Memory B cell (primary cell): Measurements from ENCODE around the gene GPD1L.
"Not testable (repeated sequence)": the region's sequence is repeated elsewhere in the genome, so short reads cannot be mapped to it uniquely, and the experiment has no call there.

ENCODE experiments used
- ATAC-seq: fragments of 150-1000 bp; cut with Tn5 transposase; 2 replicates; pipeline ENCODE4 v1.10.0; 2021; ENCODE audit warnings: low read depth, mild to moderate bottlenecking, moderate library complexity
- DNase-seq, 2 donors: peaks; one replicate each; pipeline ENCODE4 v3.0.0; 2022; ENCODE audit warnings: low spot score in 2 of 2
- H3K27ac Mint-ChIP-seq: one replicate; pipeline ENCODE4 v1.8.0; 2022; ENCODE audit warnings: mild to moderate bottlenecking, moderate library complexity, mixed read lengths
- H3K27me3 Mint-ChIP-seq: one replicate; pipeline ENCODE4 v1.8.0; 2022; ENCODE audit warnings: mixed read lengths
- H3K36me3 Mint-ChIP-seq: one replicate; pipeline ENCODE4 v1.8.0; 2022; ENCODE audit warnings: mild to moderate bottlenecking, mixed read lengths
- H3K4me1 Mint-ChIP-seq: one replicate; pipeline ENCODE4 v1.8.0; 2022; ENCODE audit warnings: mixed read lengths
- H3K4me3 Mint-ChIP-seq: one replicate; pipeline ENCODE4 v1.8.0; 2022; ENCODE audit warnings: mild to moderate bottlenecking, moderate library complexity, mixed read lengths
- H3K9me3 Mint-ChIP-seq: one replicate; pipeline ENCODE4 v1.8.0; 2022; ENCODE audit warnings: mixed read lengths

GPD1L gene

DNA sequence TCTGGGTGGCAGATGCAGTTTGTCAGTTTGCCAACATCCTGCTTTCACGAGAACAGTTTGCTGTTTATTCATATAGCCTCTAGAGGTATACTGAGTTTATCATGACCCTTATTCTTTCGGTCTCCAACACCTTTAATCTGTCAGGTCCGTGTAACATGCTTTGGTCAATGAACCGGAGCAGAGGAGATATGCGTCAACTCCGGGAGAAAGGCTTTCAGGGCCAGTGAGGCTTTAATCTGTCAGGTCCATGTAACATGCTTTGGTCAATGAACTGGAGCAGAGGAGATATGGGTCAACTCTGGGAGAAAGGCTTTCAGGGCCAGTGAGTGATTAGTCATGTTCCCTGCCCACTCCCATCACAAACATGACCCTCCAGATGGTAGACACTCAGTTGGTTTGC lies 16.9 kb upstream of the GPD1L start:
- DNase-seq (no peak), ATAC-seq (no peak)
- Mint-ChIP-seq H3K4me1 (peaks cover 7% of the 10 kb centered on the region), H3K27me3 (peaks cover 4% of the 10 kb centered on the region), H3K4me3 (no peak overlapping the region), H3K36me3 (no peaks in the 10 kb centered on the region), H3K27ac (no peak overlapping the region), H3K9me3 (peaks cover 3% of the 10 kb centered on the region)

DNA sequence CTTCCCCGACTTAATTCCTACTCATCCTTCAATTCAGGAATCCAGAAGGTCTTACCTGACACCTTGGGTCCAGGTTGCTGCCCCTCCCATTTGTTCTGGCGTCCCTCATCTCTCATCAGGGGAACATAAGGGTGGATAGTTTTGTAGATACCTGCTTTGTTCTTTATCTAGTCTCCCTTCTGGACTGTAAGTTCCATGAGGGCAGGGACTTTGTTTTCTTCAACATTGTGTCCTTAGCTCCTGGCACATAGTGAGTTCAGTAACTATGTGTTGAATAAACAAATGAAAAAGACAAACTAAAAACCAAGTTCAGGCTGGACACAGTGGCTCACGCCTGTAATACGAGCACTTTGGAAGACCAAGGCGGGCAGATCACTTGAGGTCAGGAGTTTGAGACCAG lies 13.2 kb upstream of the GPD1L start:
- Mint-ChIP-seq H3K27me3 (peaks cover 4% of the 10 kb centered on the region), H3K4me1 (peaks cover 10% of the 10 kb centered on the region), H3K9me3 (peaks cover 5% of the 10 kb centered on the region), H3K4me3 (no peak overlapping the region), H3K27ac (no peak overlapping the region), H3K36me3 (peaks cover 3% of the 10 kb centered on the region)
- no peak for ATAC-seq
- no peak for DNase-seq

DNA sequence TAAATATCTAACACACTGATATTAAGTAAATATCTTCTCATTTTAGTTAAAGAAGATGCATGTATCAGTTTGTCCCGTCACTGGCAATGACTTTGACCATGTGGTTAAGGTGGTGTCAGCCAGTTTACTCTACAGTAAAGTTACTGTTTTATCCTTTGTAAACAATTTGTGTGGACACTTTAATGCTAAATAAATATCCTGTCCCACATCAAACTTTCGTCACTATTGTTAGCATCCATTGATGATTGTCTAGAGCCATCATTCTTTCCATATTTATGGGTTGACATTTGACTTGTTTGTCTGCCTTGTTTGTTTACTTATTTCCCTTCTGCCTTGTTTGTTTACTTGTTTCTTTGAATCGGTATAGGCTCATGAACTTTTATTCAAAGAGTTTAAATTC lies 11.0 kb upstream of the GPD1L start:
- no peak overlapping the region for H3K27ac Mint-ChIP-seq
- peaks cover 4% of the 10 kb centered on the region for H3K27me3 Mint-ChIP-seq
- H3K4me1 Mint-ChIP-seq = peaks cover 13% of the 10 kb centered on the region
- peaks cover 5% of the 10 kb centered on the region for H3K36me3 Mint-ChIP-seq
- H3K4me3 Mint-ChIP-seq = no peak overlapping the region
- peaks cover 8% of the 10 kb centered on the region for H3K9me3 Mint-ChIP-seq
- ATAC-seq (no peak), DNase-seq (no peak)

DNA sequence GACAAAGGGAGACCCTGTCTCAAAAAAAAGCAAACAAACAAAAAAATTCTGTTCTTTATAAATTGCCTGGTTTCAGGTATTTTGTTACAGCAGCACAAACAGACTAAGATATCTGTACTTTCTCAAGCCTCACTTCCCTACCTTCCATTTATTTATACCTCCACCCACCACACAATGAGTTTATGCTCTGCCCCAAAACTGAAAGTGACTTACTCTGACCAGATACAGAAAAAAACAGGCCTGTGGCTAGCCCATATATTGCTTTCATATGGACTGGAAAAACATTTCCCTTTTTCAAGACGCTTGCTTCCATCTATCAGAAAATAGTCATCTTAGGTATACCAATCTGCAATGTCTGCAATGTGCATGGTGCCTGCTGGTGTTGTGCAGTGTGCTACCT lies 8.7 kb upstream of the GPD1L start:
- Mint-ChIP-seq H3K4me3 (no peak overlapping the region), H3K27me3 (peaks cover 3% of the 10 kb centered on the region), H3K27ac (no peak overlapping the region), H3K4me1 (peaks cover 6% of the 10 kb centered on the region), H3K9me3 (peaks cover 14% of the 10 kb centered on the region), H3K36me3 (peaks cover 13% of the 10 kb centered on the region)
- ATAC-seq = peak; percentile 22
- DNase-seq = no peak

GRCh38 chr3:32098528-32098927 lies 7.9 kb upstream of the GPD1L start:
- Mint-ChIP-seq H3K4me1 (peaks cover 6% of the 10 kb centered on the region), H3K36me3 (peaks cover 13% of the 10 kb centered on the region), H3K27ac (no peak overlapping the region), H3K4me3 (no peak overlapping the region), H3K27me3 (no peaks in the 10 kb centered on the region), H3K9me3 (peaks cover 14% of the 10 kb centered on the region)
- DNase-seq (no peak), ATAC-seq (no peak)

DNA sequence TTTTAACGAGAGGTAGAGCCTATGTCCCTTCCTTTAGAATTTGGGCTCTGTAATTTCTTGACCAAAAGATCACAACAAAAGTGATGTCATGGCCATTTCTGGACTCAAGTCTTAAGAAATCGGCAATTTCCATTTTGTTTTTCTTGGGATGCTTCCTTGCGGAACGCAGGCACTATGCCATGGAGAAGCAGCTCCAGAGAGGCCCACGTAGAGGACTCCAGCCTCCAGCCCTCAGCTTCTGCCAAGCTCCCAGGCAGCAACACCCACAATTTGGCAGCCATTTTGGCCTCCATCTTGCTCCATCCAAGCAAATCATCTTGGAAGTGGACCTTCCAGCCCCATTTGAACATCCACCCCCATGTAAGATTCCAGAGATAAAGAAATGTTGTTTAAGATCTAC lies 6.0 kb upstream of the GPD1L start:
- Mint-ChIP-seq H3K27me3 (no peaks in the 10 kb centered on the region), H3K27ac (no peak overlapping the region), H3K36me3 (peaks cover 13% of the 10 kb centered on the region), H3K9me3 (peaks cover 14% of the 10 kb centered on the region), H3K4me3 (no peak overlapping the region), H3K4me1 (peaks cover 6% of the 10 kb centered on the region)
- no peak for DNase-seq
- no peak for ATAC-seq

GRCh38 chr3:32102289-32102688 lies 4.1 kb upstream of the GPD1L start:
- DNase-seq (no peak), ATAC-seq (no peak)
- H3K27ac Mint-ChIP-seq = no peak overlapping the region
- peaks cover 14% of the 10 kb centered on the region for H3K9me3 Mint-ChIP-seq
- H3K36me3 Mint-ChIP-seq = peaks cover 13% of the 10 kb centered on the region
- no peak overlapping the region for H3K4me3 Mint-ChIP-seq
- peaks cover 12% of the 10 kb centered on the region for H3K4me1 Mint-ChIP-seq
- no peaks in the 10 kb centered on the region for H3K27me3 Mint-ChIP-seq

GRCh38 chr3:32104492-32104891 lies 1.9 kb upstream of the GPD1L start:
- Mint-ChIP-seq H3K9me3 (peaks cover 6% of the 10 kb centered on the region), H3K4me3 (no peak overlapping the region), H3K27ac (no peak overlapping the region), H3K36me3 (peaks cover 8% of the 10 kb centered on the region), H3K4me1 (peaks cover 11% of the 10 kb centered on the region), H3K27me3 (no peaks in the 10 kb centered on the region)
- ATAC-seq = no peak
- no peak for DNase-seq

DNA sequence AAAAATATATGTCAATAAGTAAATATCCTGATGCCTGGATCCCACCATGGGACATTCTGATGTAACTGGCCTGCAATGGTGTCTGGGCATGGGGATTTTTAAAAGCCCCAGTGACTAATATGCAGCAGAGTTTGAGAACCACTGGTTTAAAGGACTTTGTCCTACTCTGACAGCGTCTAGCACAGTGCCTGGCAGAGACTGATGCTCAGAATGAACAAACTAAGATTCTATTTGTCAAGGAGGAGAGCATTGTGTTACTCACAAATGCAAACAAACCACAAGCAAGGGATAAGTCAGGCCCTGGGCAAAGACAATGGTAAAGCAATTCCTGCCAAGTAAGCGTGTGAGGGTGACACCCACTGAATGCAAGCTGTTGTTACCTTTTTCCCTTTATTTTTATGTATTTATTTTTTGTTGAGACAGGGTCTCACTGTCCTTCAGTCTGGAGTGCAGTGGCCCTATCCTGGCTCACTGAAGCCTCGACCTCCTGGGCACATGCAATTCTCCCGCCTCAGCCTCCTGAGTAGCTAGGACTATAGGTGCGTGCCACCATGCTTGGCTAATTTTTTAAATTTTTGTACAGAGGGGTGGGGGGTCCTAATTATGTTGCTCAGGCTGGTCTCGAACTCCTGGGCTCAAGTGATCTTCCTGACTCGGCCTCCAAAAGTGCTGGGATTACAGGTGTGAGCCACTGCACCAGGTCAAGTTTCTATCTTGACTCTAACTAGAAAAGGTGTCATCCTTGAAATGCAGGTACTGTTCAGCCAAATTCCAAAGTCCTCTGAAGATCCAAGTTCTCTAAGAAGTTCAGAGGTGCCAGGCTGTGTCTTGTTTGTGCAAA lies 909 bp upstream of the GPD1L start:
- Mint-ChIP-seq H3K4me3 (peak overlapping the region; percentile 90), H3K27ac (no peak overlapping the region), H3K36me3 (peaks cover 10% of the 10 kb centered on the region), H3K27me3 (no peaks in the 10 kb centered on the region), H3K9me3 (peaks cover 6% of the 10 kb centered on the region), H3K4me1 (peaks cover 13% of the 10 kb centered on the region)
- DNase-seq (no peak), ATAC-seq (no peak)

DNA sequence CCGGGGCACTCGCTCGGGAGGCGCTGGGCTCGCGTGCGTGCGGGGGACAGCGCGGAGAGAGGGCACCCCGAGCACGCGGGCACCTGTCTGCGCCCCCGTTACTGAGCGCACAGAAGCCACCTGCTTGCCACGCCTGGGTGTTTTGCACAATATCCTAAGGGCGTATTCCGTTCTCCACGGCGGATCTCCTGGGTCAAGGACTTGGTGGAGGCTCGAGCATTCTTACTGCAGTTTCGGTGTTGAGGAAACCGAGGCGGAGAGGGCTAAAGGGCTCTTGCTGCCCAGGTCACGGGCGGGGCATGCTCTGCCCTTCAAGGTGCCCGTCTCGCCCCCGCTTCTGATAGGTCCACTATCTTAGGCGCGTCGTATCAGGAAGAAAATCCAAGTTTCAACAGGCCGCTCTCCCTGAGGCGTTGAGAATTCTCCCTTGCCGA lies 526 bp downstream of the GPD1L start:
- DNase-seq = no peak
- H3K4me3 Mint-ChIP-seq = peak overlapping the region; percentile 90
- ATAC-seq = peak; percentile 16

GRCh38 chr3:32108224-32108623 lies 1.8 kb downstream of the GPD1L start:
- H3K9me3 Mint-ChIP-seq, H3K36me3 Mint-ChIP-seq, H3K4me3 Mint-ChIP-seq, ATAC-seq, H3K27me3 Mint-ChIP-seq, DNase-seq, H3K27ac Mint-ChIP-seq: not testable (repeated sequence)
- H3K4me1 Mint-ChIP-seq = peaks cover 16% of the 10 kb centered on the region

More for the DNA sequence above, 526 bp downstream of the GPD1L start:
- no peaks in the 10 kb centered on the region for H3K27me3 Mint-ChIP-seq
- H3K9me3 Mint-ChIP-seq = peaks cover 3% of the 10 kb centered on the region
- no peak overlapping the region for H3K27ac Mint-ChIP-seq
- H3K4me1 Mint-ChIP-seq = peaks cover 15% of the 10 kb centered on the region
- H3K36me3 Mint-ChIP-seq = peaks cover 6% of the 10 kb centered on the region

DNA sequence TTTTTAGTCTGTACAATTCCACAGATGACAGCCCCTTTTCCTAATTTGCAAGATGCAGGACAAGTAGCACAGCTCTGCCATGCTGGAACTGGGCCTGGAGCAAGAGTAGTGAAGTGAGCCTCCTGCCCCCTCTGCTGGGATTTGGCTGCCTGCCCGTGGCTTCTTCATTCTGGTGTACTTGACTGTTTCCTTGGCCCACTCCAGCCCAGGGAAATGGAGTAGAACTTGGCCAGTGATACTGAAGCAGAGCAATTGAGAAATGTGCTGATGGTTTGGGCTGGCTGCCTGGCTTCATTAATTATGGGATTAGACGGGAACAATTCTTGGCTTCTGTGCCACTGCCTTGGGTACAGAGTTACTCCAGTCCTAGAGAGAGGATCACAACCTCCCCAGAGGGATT lies 2.8 kb downstream of the GPD1L start:
- Mint-ChIP-seq H3K27ac (no peak overlapping the region), H3K4me1 (peaks cover 22% of the 10 kb centered on the region), H3K9me3 (no peaks in the 10 kb centered on the region), H3K27me3 (no peaks in the 10 kb centered on the region), H3K4me3 (no peak overlapping the region), H3K36me3 (peaks cover 1% of the 10 kb centered on the region)
- no peak for ATAC-seq
- DNase-seq = no peak

- ATAC-seq = no peak
- Mint-ChIP-seq H3K4me3 (no peak overlapping the region), H3K27me3 (no peaks in the 10 kb centered on the region), H3K36me3 (peaks cover 5% of the 10 kb centered on the region), H3K27ac (no peak overlapping the region), H3K9me3 (no peaks in the 10 kb centered on the region), H3K4me1 (peaks cover 28% of the 10 kb centered on the region)
- no peak for DNase-seq
Observed at GRCh38 chr3:32110233-32110760, 3.9 kb downstream of the GPD1L start.

GRCh38 chr3:32111560-32111959 lies 5.1 kb downstream of the GPD1L start:
- DNase-seq (no peak), ATAC-seq (no peak)
- peaks cover 5% of the 10 kb centered on the region for H3K36me3 Mint-ChIP-seq
- no peak overlapping the region for H3K27ac Mint-ChIP-seq
- no peaks in the 10 kb centered on the region for H3K9me3 Mint-ChIP-seq
- no peak overlapping the region for H3K4me3 Mint-ChIP-seq
- peaks cover 26% of the 10 kb centered on the region for H3K4me1 Mint-ChIP-seq
- no peaks in the 10 kb centered on the region for H3K27me3 Mint-ChIP-seq

GRCh38 chr3:32113566-32113965 lies 7.1 kb downstream of the GPD1L start:
- H3K27ac Mint-ChIP-seq = no peak overlapping the region
- H3K4me3 Mint-ChIP-seq = no peak overlapping the region
- peaks cover 5% of the 10 kb centered on the region for H3K36me3 Mint-ChIP-seq
- no peaks in the 10 kb centered on the region for H3K27me3 Mint-ChIP-seq
- H3K4me1 Mint-ChIP-seq = peaks cover 21% of the 10 kb centered on the region
- ATAC-seq (no peak), DNase-seq (no peak)
- H3K9me3 Mint-ChIP-seq = no peaks in the 10 kb centered on the region
